Measurements from ENCODE around the gene C1orf94. TPM values are rescaled to one million over a fixed set of nuclear protein-coding genes. Genes with fewer than 3 reads are reported as not detected.

The C1orf94 gene
- total and polyA plus RNA-seq, 10 of the 15 experiments (the other 5 are each of a cell fraction or from before 2014, with no cell fraction given) = not detected

- no peak for TF ChIP-seq HSF1 (IDR thresholded peaks at IDR 0.05; ENCODE audit: low read depth, low read length)
- no peak for TF ChIP-seq FOXK2 (IDR thresholded peaks at IDR 0.05)
- no peak for TF ChIP-seq MEF2A (IDR thresholded peaks at IDR 0.05; ENCODE audit: insufficient read depth, low read depth, low read length)
- no peak for TF ChIP-seq ZBTB11 (CRISPR knock-in tag; IDR thresholded peaks at IDR 0.05)
- no peak for TF ChIP-seq SMAD1 (IDR thresholded peaks at IDR 0.05; ENCODE audit: low read depth, partially characterized antibody)
- no peak for TF ChIP-seq BACH1 (IDR thresholded peaks at IDR 0.05; ENCODE audit: borderline replicate concordance)
- TF ChIP-seq JUND (IDR thresholded peaks at IDR 0.05; ENCODE audit: low read depth, low read length) = no peak
- no peak for TF ChIP-seq NR2C2 (IDR thresholded peaks at IDR 0.05; ENCODE audit: borderline replicate concordance, control insufficient read depth, insufficient read length, low read depth)
- no peak for TF ChIP-seq SREBF1 (IDR thresholded peaks at IDR 0.05; ENCODE audit: low read length)
- no peak for TF ChIP-seq IKZF1 (conservative IDR thresholded peaks at IDR 0.05)
- no peak for TF ChIP-seq RAD51 (IDR thresholded peaks at IDR 0.05)
These were observed 69.3 kb downstream of the C1orf94 start (continued) for GRCh38 chr1:34245967-34246366.

Measured in GM12878 (cell line).